H1 (cell line): ENCODE measurements around the gene SRRM5. TPM values are rescaled to one million over a fixed set of nuclear protein-coding genes. Genes with fewer than 3 reads are reported as not detected.
"Not testable (repeated sequence)": the region's sequence is repeated elsewhere in the genome, so short reads cannot be mapped to it uniquely, and the experiment has no call there.

Experiments used
- CTCF ChIA-PET: fragments of 300-600 bp; sonication (Branson Sonifier 250); formaldehyde crosslinking; loops from one replicate; lab custom pipeline; 2021; ENCODE audit not compliant: partially characterized antibody; lab: Charles Lee
- POLR2A ChIA-PET: fragments of 300-600 bp; sonication (Branson Sonifier 250); formaldehyde crosslinking; loops from one replicate; lab custom pipeline; 2021; ENCODE audit warnings: inconsistent platforms; ENCODE audit not compliant: partially characterized antibody; lab: Charles Lee
- DNase-seq, 2 experiments: peaks; one replicate each; pipeline versions ENCODE4 v3.0.0 to v3.0.0-alpha.2; 2010 to 2022; ENCODE audit warnings: low spot score in 2 of 2, low read depth in 1 of 2, mixed read lengths in 1 of 2
- FAIRE-seq: peaks from 2 replicates; lab custom pipeline; 2011; peaks lifted over from hg19 to GRCh38; lab: Jason Lieb, UNC
- H2AFZ ChIP-seq: 2 replicates; pipeline ENCODE4 v1.8.1; 2012; ENCODE audit warnings: low read length, inconsistent platforms
- H2AK5ac ChIP-seq: 2 replicates; pipeline ENCODE4 v1.6.1; 2013; ENCODE audit warnings: low read depth, low read length
- H2BK120ac ChIP-seq: replicated peaks from 2 replicates; pipeline ENCODE3; 2013; ENCODE audit warnings: low read depth, low read length, inconsistent platforms
- H2BK12ac ChIP-seq: 2 replicates; pipeline ENCODE4 v1.6.1; 2013; ENCODE audit warnings: low read depth, low read length
- H2BK15ac ChIP-seq: 2 replicates; pipeline ENCODE4 v1.6.1; 2013; ENCODE audit warnings: low read length
- H2BK20ac ChIP-seq: 2 replicates; pipeline ENCODE4 v1.6.1; 2013; ENCODE audit warnings: low read length
- H2BK5ac ChIP-seq: 2 replicates; pipeline ENCODE4 v1.6.1; 2013; ENCODE audit warnings: low read depth, low read length
- H3K14ac ChIP-seq: 2 replicates; pipeline ENCODE4 v1.6.1; 2013; ENCODE audit warnings: inconsistent platforms; ENCODE audit not compliant: insufficient read length
- H3K18ac ChIP-seq: 2 replicates; pipeline ENCODE4 v1.6.1; 2013; ENCODE audit warnings: low read length; ENCODE audit errors: extremely low read depth
- H3K23ac ChIP-seq: 2 replicates; pipeline ENCODE4 v1.6.1; 2013; ENCODE audit warnings: inconsistent platforms; ENCODE audit not compliant: insufficient read length
- H3K23me2 ChIP-seq: 2 replicates; pipeline ENCODE4 v1.6.1; 2013; ENCODE audit warnings: low read depth, low read length
- H3K27ac ChIP-seq: 2 replicates; pipeline ENCODE4 v1.6.1; 2011; ENCODE audit warnings: low read depth, low read length, inconsistent platforms
- H3K27me3 ChIP-seq, 4 experiments: replicated peaks in 1 of 4; 1 replicate in 1 of 4; 2 replicates in 3 of 4; pipeline versions ENCODE4 v1.6.1 to v1.8.1; 2011 to 2013; ENCODE audit warnings: low read length in 3 of 4, mild to moderate bottlenecking in 3 of 4, inconsistent platforms in 2 of 4, mixed read lengths in 2 of 4, moderate library complexity in 1 of 4; ENCODE audit not compliant: control insufficient read depth in 3 of 4, insufficient read depth in 3 of 4; ENCODE audit errors: extremely low read depth in 1 of 4
- H3K36me3 ChIP-seq, 4 experiments: 2 replicates each; pipeline versions ENCODE4 v1.6.1 to v1.8.1; 2011 to 2013; ENCODE audit warnings: mild to moderate bottlenecking in 4 of 4, low read length in 3 of 4, moderate library complexity in 2 of 4, control low read depth in 1 of 4, inconsistent platforms in 1 of 4; ENCODE audit not compliant: insufficient read depth in 4 of 4, control insufficient read depth in 2 of 4
- H3K4ac ChIP-seq: replicated peaks from 2 replicates; pipeline ENCODE3; 2013; ENCODE audit warnings: low read length, low read depth, mixed read lengths, inconsistent platforms; ENCODE audit not compliant: insufficient read length
- H3K4me1 ChIP-seq, 4 experiments: replicated peaks in 1 of 4; 1 replicate in 1 of 4; 2 replicates in 3 of 4; pipeline versions ENCODE4 v1.6.1 to v1.8.1; 2011 to 2013; ENCODE audit warnings: low read length in 3 of 4, inconsistent platforms in 2 of 4, mixed read lengths in 1 of 4; ENCODE audit not compliant: insufficient read depth in 4 of 4, control insufficient read depth in 3 of 4
- H3K4me2 ChIP-seq, 2 experiments: 2 replicates each; pipeline versions ENCODE4 v1.6.1 to v1.8.1; 2011 to 2013; ENCODE audit warnings: low read depth in 2 of 2, low read length in 2 of 2, control low read depth in 1 of 2, inconsistent platforms in 1 of 2, mild to moderate bottlenecking in 1 of 2; ENCODE audit not compliant: insufficient read depth in 1 of 2
- H3K4me3 ChIP-seq, 4 experiments: fragments of 200-600, 300-600 bp in 1 of 4; sonication (generic), shearing (Covaris generic), sonication (Bioruptor Twin) in 1 of 4; 2 replicates each; pipeline versions ENCODE4 v1.5.1 to v1.8.1; 2011 to 2016; ENCODE audit warnings: low read length in 4 of 4, low read depth in 3 of 4, control low read depth in 2 of 4, inconsistent platforms in 2 of 4, mild to moderate bottlenecking in 2 of 4, mixed read lengths in 1 of 4, moderate library complexity in 1 of 4; ENCODE audit not compliant: insufficient read depth in 2 of 4; ENCODE audit errors: extremely low read depth in 1 of 4
- H3K56ac ChIP-seq: replicated peaks from 2 replicates; pipeline ENCODE3; 2013; ENCODE audit warnings: low read depth, mild to moderate bottlenecking, mixed read lengths, low read length, inconsistent platforms; ENCODE audit not compliant: insufficient read length
- H3K79me1 ChIP-seq: 2 replicates; pipeline ENCODE4 v1.6.1; 2013; ENCODE audit warnings: low read depth, low read length, control low read depth
- H3K79me2 ChIP-seq, 2 experiments: 2 replicates each; pipeline versions ENCODE4 v1.6.1 to v1.8.1; 2012 to 2013; ENCODE audit warnings: low read length in 2 of 2, mild to moderate bottlenecking in 2 of 2, inconsistent platforms in 1 of 2; ENCODE audit not compliant: insufficient read depth in 2 of 2, control insufficient read depth in 1 of 2
- H3K9ac ChIP-seq, 4 experiments: replicated peaks in 1 of 4; 1 replicate in 1 of 4; 2 replicates in 3 of 4; pipeline versions ENCODE4 v1.6.1 to v1.8.1; 2011 to 2013; ENCODE audit warnings: low read depth in 3 of 4, low read length in 3 of 4, control low read depth in 2 of 4, mild to moderate bottlenecking in 2 of 4, moderate library complexity in 2 of 4, inconsistent platforms in 1 of 4; ENCODE audit errors: extremely low read depth in 1 of 4
- H3K9me3 ChIP-seq, 2 experiments: 2 replicates each; pipeline versions ENCODE4 v1.6.1 to v1.8.1; 2012 to 2013; ENCODE audit warnings: mild to moderate bottlenecking in 2 of 2, moderate library complexity in 2 of 2, control low read depth in 1 of 2, inconsistent platforms in 1 of 2, low read depth in 1 of 2, low read length in 1 of 2, mixed read lengths in 1 of 2; ENCODE audit not compliant: insufficient read depth in 2 of 2
- H4K20me1 ChIP-seq, 2 experiments: replicated peaks in 1 of 2; 2 replicates each; pipeline versions ENCODE3 to v1.8.1; 2011 to 2013; ENCODE audit warnings: inconsistent platforms in 2 of 2, low read length in 2 of 2, mild to moderate bottlenecking in 1 of 2; ENCODE audit not compliant: insufficient read depth in 2 of 2, control insufficient read depth in 1 of 2
- H4K5ac ChIP-seq: 2 replicates; pipeline ENCODE4 v1.6.1; 2013; ENCODE audit warnings: low read length, low read depth, mixed read lengths, inconsistent platforms; ENCODE audit not compliant: insufficient read length
- H4K8ac ChIP-seq: 2 replicates; pipeline ENCODE4 v1.8.0; 2013; ENCODE audit warnings: mild to moderate bottlenecking, moderate library complexity, low read length, inconsistent platforms; ENCODE audit not compliant: insufficient read depth; ENCODE audit errors: extremely low read depth
- H4K91ac ChIP-seq: replicated peaks from 2 replicates; pipeline ENCODE3; 2013; ENCODE audit warnings: low read length, mixed read lengths, inconsistent platforms; ENCODE audit not compliant: insufficient read length
- WGBS, 2 experiments: shearing (Covaris generic) in 1 of 2; methylation state at CpG; one replicate each; pipeline versions ENCODE4 v1.1.6 to v1.1.7; 2013 to 2015; ENCODE audit warnings: low lambda C conversion rate in 2 of 2, mixed read lengths in 2 of 2, inconsistent platforms in 1 of 2, low coverage in 1 of 2, missing lambda C conversion rate in 1 of 2; ENCODE audit not compliant: insufficient replicate concordance in 2 of 2, insufficient coverage in 1 of 2, insufficient read length in 1 of 2; ENCODE audit errors: extremely low coverage in 1 of 2, missing lambda C conversion rate in 1 of 2; 5-methylcytosine and 5-hydroxymethylcytosine counted together
- polyA plus RNA-seq, 7 experiments: library from polyadenylated mRNA; depleted of rRNA in 3 of 7; stranded (reverse) in 5 of 7; unstranded in 2 of 7; fragments of >200 nt in 5 of 7; fragments of 200-250 nt in 2 of 7; gene quantifications; 1 replicate in 5 of 7; 2 replicates in 1 of 7; 4 replicates in 1 of 7; pipeline versions ENCODE4 v1.2.1 to v1.2.3, GENCODE V29; 2011 to 2013; ENCODE audit warnings: missing spikeins in 2 of 7, mixed read lengths in 2 of 7
- total RNA-seq: library from RNA; stranded (reverse); fragmentation: NEBNext Ultra II Directional; extraction: Animal tissue kit (Norgen Biotek cat#: 25700); gene quantifications from 2 replicates; pipeline ENCODE4 v1.2.1, GENCODE V29; 2021

The SRRM5 gene
- total and polyA plus RNA-seq, 2 of the 8 experiments (the other 6 are each of a cell fraction or from before 2014, with no cell fraction given) = 0.06 to 0.11 TPM

GRCh38 chr19:43587029-43587428 is 24.9 kb upstream of the SRRM5 start:
- H3K23ac ChIP-seq, H3K36me3 ChIP-seq, H3K18ac ChIP-seq, H3K56ac ChIP-seq, H3K79me1 ChIP-seq, FAIRE-seq, H3K4me3 ChIP-seq, H2AK5ac ChIP-seq, H2BK12ac ChIP-seq, H3K23me2 ChIP-seq, H3K9ac ChIP-seq, H3K9me3 ChIP-seq, H2BK20ac ChIP-seq, H4K91ac ChIP-seq, H2BK5ac ChIP-seq, H2BK120ac ChIP-seq, H3K27ac ChIP-seq, H3K27me3 ChIP-seq, H3K4me1 ChIP-seq, H2AFZ ChIP-seq, H3K4ac ChIP-seq, H3K14ac ChIP-seq, H3K4me2 ChIP-seq, H4K20me1 ChIP-seq, H4K5ac ChIP-seq, H4K8ac ChIP-seq, H3K79me2 ChIP-seq, POLR2A ChIA-PET, H2BK15ac ChIP-seq, DNase-seq: not testable (repeated sequence)
- 92% methylated on average over 3 of the region's 3 CpGs; no CpG with 5 or more reads in 1 of the 2 experiments for WGBS, 2 experiments
- CTCF ChIA-PET = interaction anchor here (1.0 to 6.9 kb wide), 3 partner anchors 8 to 51 kb away, joined by 3 to 45 read pairs (median 4); partner anchors contain the start of gene IRGQ
